Measurements from ENCODE around the gene STAB1.

STAB1 gene

GRCh38 chr3:52537726-52538421 lies 42.7 kb downstream of the STAB1 start:
- no peak overlapping the region for H3K9ac ChIP-seq (ENCODE audit: insufficient read length)
- no peak overlapping the region for H3K27ac ChIP-seq

DNA sequence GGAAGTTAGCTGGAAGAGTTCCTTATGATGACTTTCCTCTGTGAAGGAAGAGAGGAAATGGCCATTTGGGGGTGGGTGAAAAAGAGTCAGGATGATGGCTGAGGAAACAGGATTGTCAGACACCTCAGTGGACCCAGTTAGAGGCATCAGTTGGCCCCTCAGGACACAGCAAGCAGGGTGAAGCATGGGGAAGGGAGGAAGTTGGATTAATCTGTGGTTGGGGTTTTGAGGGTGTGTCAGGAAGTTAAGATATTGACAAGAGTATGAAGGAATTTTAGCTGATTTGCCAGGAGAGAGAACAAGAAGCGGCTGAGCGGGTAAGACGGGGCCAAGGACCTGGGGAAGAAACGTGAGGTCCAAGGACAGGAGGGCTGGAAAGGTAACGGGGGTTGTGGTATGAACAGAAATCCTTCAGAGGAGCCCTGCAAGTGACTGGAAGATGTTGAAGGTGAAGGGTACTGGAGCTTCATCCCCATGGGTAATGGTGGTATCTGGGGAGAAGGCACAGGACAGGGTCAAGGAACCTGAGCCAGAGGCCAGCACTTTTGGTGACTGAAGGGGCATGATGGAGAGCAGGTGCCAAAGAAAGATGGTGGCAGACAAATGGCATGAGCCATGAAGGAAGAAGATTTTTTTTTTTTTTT lies 44.0 kb downstream of the STAB1 start:
- Histone ChIP-seq H3K9ac (ENCODE audit: insufficient read length) (no peak overlapping the region), H3K9me3 (ENCODE audit: low read depth, low read length) (no peaks in the 10 kb centered on the region), H3K4me3 (no peak overlapping the region), H3K36me3 (ENCODE audit: insufficient read depth, low read length) (no peaks in the 10 kb centered on the region), H3K27ac (no peak overlapping the region)
- no peak for DNase-seq (ENCODE audit: low read depth, low spot score)
- no peak for TF ChIP-seq POLR2AphosphoS5 (IDR thresholded peaks at IDR 0.05; ENCODE audit: borderline replicate concordance, low read depth, low read length)
- no peak for TF ChIP-seq FOXP2 (optimal IDR thresholded peaks at IDR 0.05; ENCODE audit: control extremely low read depth, extremely low read length, insufficient read depth)
- TF ChIP-seq EZH2 (IDR thresholded peaks at IDR 0.05): no peak

More at GRCh38 chr3:52537726-52538421, 42.7 kb downstream of the STAB1 start:
- DNase-seq (ENCODE audit: low read depth, low spot score): no peak
- TF ChIP-seq FOXP2 (optimal IDR thresholded peaks at IDR 0.05; ENCODE audit: control extremely low read depth, extremely low read length, insufficient read depth) (no peak), EZH2 (IDR thresholded peaks at IDR 0.05) (no peak), POLR2AphosphoS5 (IDR thresholded peaks at IDR 0.05; ENCODE audit: borderline replicate concordance, low read depth, low read length) (no peak)
- no peaks in the 10 kb centered on the region for H3K36me3 ChIP-seq (ENCODE audit: insufficient read depth, low read length)
- H3K4me3 ChIP-seq: peak overlapping the region; percentile 85
- no peaks in the 10 kb centered on the region for H3K9me3 ChIP-seq (ENCODE audit: low read depth, low read length)

DNA sequence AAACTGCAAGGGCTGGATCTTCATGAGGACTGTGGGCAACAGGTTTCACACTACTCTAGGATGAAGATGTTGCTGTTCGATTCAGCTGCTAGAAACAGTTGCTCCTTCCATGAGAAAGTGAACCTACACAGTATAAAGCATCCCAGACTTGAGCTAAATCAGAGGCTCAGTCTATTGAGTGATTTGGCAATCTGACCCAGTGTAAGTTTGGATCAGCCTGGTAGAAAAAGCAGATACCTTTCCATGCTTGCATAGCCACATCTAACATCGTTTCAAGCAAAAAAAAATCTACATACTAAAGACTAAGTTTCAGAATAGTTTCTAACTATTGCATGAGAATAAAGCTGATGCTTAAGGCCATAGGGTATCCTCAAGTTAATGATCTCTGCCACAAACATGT lies 45.9 kb downstream of the STAB1 start:
- no peak for TF ChIP-seq EZH2 (IDR thresholded peaks at IDR 0.05)
- TF ChIP-seq POLR2AphosphoS5 (IDR thresholded peaks at IDR 0.05; ENCODE audit: borderline replicate concordance, low read depth, low read length): no peak
- no peak for TF ChIP-seq FOXP2 (optimal IDR thresholded peaks at IDR 0.05; ENCODE audit: control extremely low read depth, extremely low read length, insufficient read depth)
- 0 out of 2 replicates have a peak, but pooled peaks cover 3% of the 10 kb centered on the region for H3K36me3 ChIP-seq (ENCODE audit: insufficient read depth, low read length)
- no peak for DNase-seq (ENCODE audit: low read depth, low spot score)
- no peak overlapping the region for H3K4me3 ChIP-seq
- no peak overlapping the region for H3K27ac ChIP-seq
- no peaks in the 10 kb centered on the region for H3K9me3 ChIP-seq (ENCODE audit: low read depth, low read length)
- no peak overlapping the region for H3K9ac ChIP-seq (ENCODE audit: insufficient read length)

DNA sequence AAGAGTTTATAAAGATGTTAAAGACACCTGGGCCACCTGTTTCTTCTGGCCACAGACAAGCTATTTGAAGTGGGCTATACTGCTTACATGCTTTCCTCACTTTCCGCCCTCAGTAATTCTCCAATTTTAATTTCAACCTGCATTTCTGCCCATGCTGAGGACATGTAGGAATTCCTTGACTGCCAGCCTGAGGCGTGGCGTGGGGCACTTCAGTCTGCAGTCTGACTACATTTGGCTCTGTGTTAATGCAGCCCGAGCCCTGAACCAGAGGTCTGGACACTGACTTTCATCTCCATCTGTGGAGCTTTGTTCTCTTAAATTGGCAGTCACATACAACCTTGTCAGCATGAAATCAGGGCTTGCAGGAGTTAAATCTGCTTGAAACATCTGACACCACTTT lies 49.8 kb downstream of the STAB1 start:
- DNase-seq (ENCODE audit: low read depth, low spot score): no peak
- TF ChIP-seq EZH2 (IDR thresholded peaks at IDR 0.05): no peak
- TF ChIP-seq POLR2AphosphoS5 (IDR thresholded peaks at IDR 0.05; ENCODE audit: borderline replicate concordance, low read depth, low read length): no peak
- TF ChIP-seq FOXP2 (optimal IDR thresholded peaks at IDR 0.05; ENCODE audit: control extremely low read depth, extremely low read length, insufficient read depth): no peak
- no peak overlapping the region for H3K27ac ChIP-seq
- H3K9me3 ChIP-seq (ENCODE audit: low read depth, low read length): no peaks in the 10 kb centered on the region
- H3K4me3 ChIP-seq: no peak overlapping the region
- peaks cover 17% of the 10 kb centered on the region for H3K36me3 ChIP-seq (ENCODE audit: insufficient read depth, low read length)
- no peak overlapping the region for H3K9ac ChIP-seq (ENCODE audit: insufficient read length)

- no peak for TF ChIP-seq POLR2AphosphoS5 (IDR thresholded peaks at IDR 0.05; ENCODE audit: borderline replicate concordance, low read depth, low read length)
- no peak for TF ChIP-seq EZH2 (IDR thresholded peaks at IDR 0.05)
- TF ChIP-seq FOXP2 (optimal IDR thresholded peaks at IDR 0.05; ENCODE audit: control extremely low read depth, extremely low read length, insufficient read depth): no peak
- DNase-seq (ENCODE audit: low read depth, low spot score): no peak
- Histone ChIP-seq H3K9me3 (ENCODE audit: low read depth, low read length) (no peaks in the 10 kb centered on the region), H3K9ac (ENCODE audit: insufficient read length) (no peak overlapping the region), H3K36me3 (ENCODE audit: insufficient read depth, low read length) (peaks cover 23% of the 10 kb centered on the region), H3K27ac (no peak overlapping the region), H3K4me3 (no peak overlapping the region)
Observed at GRCh38 chr3:52546111-52546901, 51.2 kb downstream of the STAB1 start.

- no peak overlapping the region for H3K4me3 ChIP-seq
- no peaks in the 10 kb centered on the region for H3K9me3 ChIP-seq (ENCODE audit: low read depth, low read length)
- no peak overlapping the region for H3K9ac ChIP-seq (ENCODE audit: insufficient read length)
- TF ChIP-seq FOXP2 (optimal IDR thresholded peaks at IDR 0.05; ENCODE audit: control extremely low read depth, extremely low read length, insufficient read depth): no peak
- TF ChIP-seq POLR2AphosphoS5 (IDR thresholded peaks at IDR 0.05; ENCODE audit: borderline replicate concordance, low read depth, low read length): no peak
- no peak for TF ChIP-seq EZH2 (IDR thresholded peaks at IDR 0.05)
- DNase-seq (ENCODE audit: low read depth, low spot score): no peak
- H3K36me3 ChIP-seq (ENCODE audit: insufficient read depth, low read length): peaks cover 28% of the 10 kb centered on the region
- H3K27ac ChIP-seq: no peak overlapping the region
Observed at GRCh38 chr3:52547143-52547542, 52.0 kb downstream of the STAB1 start.

DNA sequence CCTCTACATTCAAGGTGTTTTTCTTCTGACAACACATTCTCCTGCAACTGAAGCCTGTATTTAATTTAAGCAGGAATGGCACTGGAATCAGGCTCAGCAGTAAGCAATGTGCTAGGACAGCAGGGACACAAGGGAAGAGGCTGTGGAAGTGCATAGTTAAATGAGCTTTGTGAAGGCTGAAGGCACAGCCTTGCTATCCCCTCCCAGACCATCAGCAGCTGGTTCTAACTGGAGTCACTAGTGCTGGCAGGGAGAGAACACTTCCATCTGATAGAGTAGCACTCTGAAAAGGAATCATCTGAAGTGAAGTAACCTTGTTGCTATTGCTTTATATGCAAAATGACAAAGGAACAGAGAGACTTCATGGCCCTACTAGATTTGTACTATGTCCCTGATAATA lies 56.0 kb downstream of the STAB1 start:
- Histone ChIP-seq H3K4me3 (no peak overlapping the region), H3K9me3 (ENCODE audit: low read depth, low read length) (no peaks in the 10 kb centered on the region), H3K27ac (no peak overlapping the region), H3K36me3 (ENCODE audit: insufficient read depth, low read length) (peaks cover 48% of the 10 kb centered on the region), H3K9ac (ENCODE audit: insufficient read length) (no peak overlapping the region)
- TF ChIP-seq EZH2 (IDR thresholded peaks at IDR 0.05): no peak
- TF ChIP-seq POLR2AphosphoS5 (IDR thresholded peaks at IDR 0.05; ENCODE audit: borderline replicate concordance, low read depth, low read length): no peak
- no peak for TF ChIP-seq FOXP2 (optimal IDR thresholded peaks at IDR 0.05; ENCODE audit: control extremely low read depth, extremely low read length, insufficient read depth)
- DNase-seq (ENCODE audit: low read depth, low spot score): no peak

- DNase-seq (ENCODE audit: low read depth, low spot score): no peak
- H3K9ac ChIP-seq (ENCODE audit: insufficient read length): no peak overlapping the region
- no peak overlapping the region for H3K4me3 ChIP-seq
- peaks cover 42% of the 10 kb centered on the region for H3K36me3 ChIP-seq (ENCODE audit: insufficient read depth, low read length)
- no peak for TF ChIP-seq POLR2AphosphoS5 (IDR thresholded peaks at IDR 0.05; ENCODE audit: borderline replicate concordance, low read depth, low read length)
- no peak for TF ChIP-seq FOXP2 (optimal IDR thresholded peaks at IDR 0.05; ENCODE audit: control extremely low read depth, extremely low read length, insufficient read depth)
- no peak for TF ChIP-seq EZH2 (IDR thresholded peaks at IDR 0.05)
- H3K27ac ChIP-seq: no peak overlapping the region
- no peaks in the 10 kb centered on the region for H3K9me3 ChIP-seq (ENCODE audit: low read depth, low read length)
Observed at GRCh38 chr3:52552089-52552488, 57.0 kb downstream of the STAB1 start.

Data from SK-N-MC (cell line).